Lower leg skin (tissue), 4 donors: ENCODE measurements around the gene GADD45GIP1. TPM values are rescaled to one million over a fixed set of nuclear protein-coding genes. Genes with fewer than 3 reads are reported as not detected.
"Not testable (repeated sequence)": the region's sequence is repeated elsewhere in the genome, so short reads cannot be mapped to it uniquely, and the experiment has no call there.

Source experiments
- DNase-seq, 2 donors: peaks; one replicate each; pipeline ENCODE4 v3.0.0-alpha.2; 2019; ENCODE audit warnings: low spot score in 2 of 2
- H3K4me3 ChIP-seq: fragments of 200-600 bp; sonication (generic); 2 replicates; pipeline ENCODE4 v1.5.1; 2017; ENCODE audit warnings: mild to moderate bottlenecking, low read depth; ENCODE audit not compliant: poor library complexity, severe bottlenecking
- CTCF ChIP-seq, 3 donors: fragments of 450-650 bp; IDR thresholded peaks; one replicate each; pipeline ENCODE4 v1.5.1; 2016; ENCODE audit warnings: antibody characterized with exemption in 3 of 3, mild to moderate bottlenecking in 3 of 3, moderate library complexity in 2 of 3
- POLR2A ChIP-seq, 2 donors: fragments of 450-650 bp; IDR thresholded peaks; one replicate each; pipeline ENCODE4 v1.6.1; 2016 to 2017; ENCODE audit warnings: antibody characterized with exemption in 2 of 2, mild to moderate bottlenecking in 1 of 2, moderate library complexity in 1 of 2
- WGBS, 2 donors: methylation state at CpG; one replicate each; pipeline ENCODE4 v1.1.5; 2018; 5-methylcytosine and 5-hydroxymethylcytosine counted together
- intact Hi-C: fragments of 100-400 bp; cut with DNase I; formaldehyde crosslinking; loops from one replicate; pipeline ENCODE4 v1.15.0; 2023; ENCODE audit warnings: low total_unique reads
- total RNA-seq, 4 donors: library from RNA; depleted of rRNA; stranded (reverse); fragments of >200 nt; gene quantifications; one replicate each; pipeline ENCODE4 v1.1.0, GENCODE V29; 2016

The GADD45GIP1 gene
- total RNA-seq, 4 donors from 2014 or later: 21.8 to 42.3 (median 29.7) TPM

- intact Hi-C loops: loop anchor here (10.0 kb wide), 1 partner anchor 82 kb away; no protein-coding TSS in a partner anchor
- no peak for TF ChIP-seq POLR2A (IDR thresholded peaks at IDR 0.05)
- no peak for TF ChIP-seq CTCF (IDR thresholded peaks at IDR 0.05)
- WGBS, 2 donors: 44 to 52% methylated on average over 10 of the region's 10 CpGs
- no peak overlapping the region for H3K4me3 ChIP-seq
- DNase-seq: no peak
Observed at GRCh38 chr19:12983091-12983490, 26.1 kb upstream of the GADD45GIP1 start.

- intact Hi-C loops: loop anchor here (10.0 kb wide), 1 partner anchor 82 kb away; no protein-coding TSS in a partner anchor
- no peak for TF ChIP-seq POLR2A (IDR thresholded peaks at IDR 0.05)
- TF ChIP-seq CTCF (IDR thresholded peaks at IDR 0.05): no peak
- H3K4me3 ChIP-seq: no peak overlapping the region
- DNase-seq: no peak
- 91 to 96% methylated on average over 6 of the region's 6 CpGs for WGBS, 2 donors
Observed at GRCh38 chr19:12982648-12983047, 25.6 kb upstream of the GADD45GIP1 start.

- TF ChIP-seq POLR2A (IDR thresholded peaks at IDR 0.05): no peak
- TF ChIP-seq CTCF (IDR thresholded peaks at IDR 0.05): no peak
- no peak for DNase-seq
- intact Hi-C loops: loop anchor here (5.0 to 10.0 kb wide), 3 partner anchors 85 to 285 kb away; no protein-coding TSS in a partner anchor
- WGBS, 2 donors: 72 to 80% methylated on average over 3 of the region's 3 CpGs
- no peak overlapping the region for H3K4me3 ChIP-seq
Observed at GRCh38 chr19:12979974-12980373, 23.0 kb upstream of the GADD45GIP1 start.

- H3K4me3 ChIP-seq, DNase-seq: not testable (repeated sequence)
- intact Hi-C loops: loop anchor here (5.0 to 10.0 kb wide), 2 partner anchors 121 to 289 kb away; no protein-coding TSS in a partner anchor
- WGBS, 2 donors: 76 to 80% methylated on average over 7 of the region's 7 CpGs
Observed at GRCh38 chr19:12976109-12976508, 19.1 kb upstream of the GADD45GIP1 start.

- WGBS, 2 donors: 59 to 81% methylated on average over 13 to 15 of the region's 17 CpGs
- no peak for DNase-seq
- TF ChIP-seq POLR2A (IDR thresholded peaks at IDR 0.05) (no peak), CTCF (IDR thresholded peaks at IDR 0.05) (no peak)
- H3K4me3 ChIP-seq: no peak overlapping the region
- intact Hi-C loops: loop anchor here (5.0 to 10.0 kb wide), 2 partner anchors 122 to 290 kb away; no protein-coding TSS in a partner anchor
Observed at GRCh38 chr19:12975221-12975741, 18.3 kb upstream of the GADD45GIP1 start.

- DNase-seq: no peak
- 47 to 61% methylated on average over 6 to 19 of the region's 19 CpGs for WGBS, 2 donors
- H3K4me3 ChIP-seq: no peak overlapping the region
- intact Hi-C loops: loop anchor here (5.0 to 10.0 kb wide), 2 partner anchors 123 to 290 kb away; no protein-coding TSS in a partner anchor
- no peak for TF ChIP-seq POLR2A (IDR thresholded peaks at IDR 0.05)
- TF ChIP-seq CTCF (IDR thresholded peaks at IDR 0.05): no peak
Observed at GRCh38 chr19:12974301-12975220, 17.5 kb upstream of the GADD45GIP1 start.
